HepG2 (cell line): Measurements from ENCODE around the gene WDR73. TPM values are rescaled to one million over a fixed set of nuclear protein-coding genes. Genes with fewer than 3 reads are reported as not detected.

Experiments used
- BORCS8-MEF2B ChIP-seq: sonication (generic); formaldehyde crosslinking; IDR thresholded peaks from 2 replicates; pipeline ENCODE4 v1.8.0; 2022; ENCODE audit warnings: mild to moderate bottlenecking, missing genetic modification reagents
- EED ChIP-seq: sonication (generic); formaldehyde crosslinking; IDR thresholded peaks from 2 replicates; pipeline ENCODE4 v1.5.0; 2020; ENCODE audit warnings: mild to moderate bottlenecking, missing genetic modification reagents
- FOXK1 ChIP-seq: sonication (generic); formaldehyde crosslinking; IDR thresholded peaks from 2 replicates; pipeline ENCODE4 v1.4.0; 2020; ENCODE audit warnings: low read depth, missing genetic modification reagents, borderline replicate concordance
- FOXO1 ChIP-seq: sonication (generic); formaldehyde crosslinking; IDR thresholded peaks from 2 replicates; pipeline ENCODE4 v1.4.0; 2020; ENCODE audit warnings: missing genetic modification reagents
- HNF4G ChIP-seq, 2 experiments: sonication (generic) in 1 of 2; formaldehyde crosslinking in 1 of 2; IDR thresholded peaks; 2 replicates each; pipeline versions ENCODE4 v1.4.0 to v1.6.1; 2011 to 2020; ENCODE audit warnings: borderline replicate concordance in 2 of 2, low read depth in 2 of 2, mild to moderate bottlenecking in 2 of 2, low read length in 1 of 2, missing genetic modification reagents in 1 of 2, moderate library complexity in 1 of 2
- MED1 ChIP-seq: sonication (generic); formaldehyde crosslinking; IDR thresholded peaks from 2 replicates; pipeline ENCODE4 v1.4.0; 2020; ENCODE audit warnings: missing genetic modification reagents
- NCOA2 ChIP-seq: sonication (generic); formaldehyde crosslinking; IDR thresholded peaks from 2 replicates; pipeline ENCODE4 v1.8.0; 2022; ENCODE audit warnings: inconsistent platforms
- POLR2A ChIP-seq, 2 experiments: IDR thresholded peaks; 2 replicates each; pipeline ENCODE4 v1.6.1; 2011; ENCODE audit warnings: low read depth in 2 of 2, low read length in 2 of 2, mild to moderate bottlenecking in 1 of 2, moderate library complexity in 1 of 2; ENCODE audit not compliant: insufficient read depth in 1 of 2
- ZNF205 ChIP-seq: IDR thresholded peaks from 2 replicates; pipeline ENCODE4 v1.6.1; 2018; ENCODE audit warnings: missing biosample characterization, missing genetic modification reagents
- polyA plus RNA-seq, 8 experiments: library from polyadenylated mRNA; depleted of rRNA in 3 of 8; stranded (reverse) in 7 of 8; unstranded in 1 of 8; fragments of >200 nt; fragmentation: Illumina TruSeq in 4 of 8; extraction: Trizol in 4 of 8; gene quantifications; 2 replicates each; pipeline versions ENCODE4 v1.2.1 to v1.2.3, GENCODE V29; 2011 to 2016; ENCODE audit warnings: low read depth in 4 of 8, missing spikeins in 1 of 8, mixed read lengths in 1 of 8; ENCODE audit not compliant: insufficient read depth in 1 of 8
- total RNA-seq, 5 experiments: library from RNA; depleted of rRNA; stranded (reverse); fragments of >200 nt; fragmentation: Illumina TruSeq; extraction: Trizol; gene quantifications; 2 replicates each; pipeline ENCODE4 v1.2.3, GENCODE V29; 2016; ENCODE audit warnings: low read depth in 1 of 5
- TF ChIP-seq, protein P1 (sequence below): sonication (generic); formaldehyde crosslinking; IDR thresholded peaks from 2 replicates; pipeline ENCODE4 v1.4.0; 2020; ENCODE audit warnings: missing genetic modification reagents, borderline replicate concordance
- TF ChIP-seq, protein P2 (sequence below): sonication (generic); formaldehyde crosslinking; IDR thresholded peaks from 2 replicates; pipeline ENCODE4 v1.8.0; 2022; ENCODE audit warnings: mild to moderate bottlenecking, missing genetic modification reagents, borderline replicate concordance
- TF ChIP-seq, protein P3 (sequence below): sonication (generic); formaldehyde crosslinking; IDR thresholded peaks from 2 replicates; pipeline ENCODE4 v1.5.0; 2020; ENCODE audit warnings: mild to moderate bottlenecking, missing genetic modification reagents
- TF ChIP-seq, protein P4 (sequence below): sonication (generic); formaldehyde crosslinking; IDR thresholded peaks from 2 replicates; pipeline ENCODE4 v1.4.0; 2020; ENCODE audit warnings: mild to moderate bottlenecking, missing genetic modification reagents
- TF ChIP-seq, protein P5 (sequence below): sonication (generic); formaldehyde crosslinking; IDR thresholded peaks from 2 replicates; pipeline ENCODE4 v1.5.1; 2020; ENCODE audit warnings: mild to moderate bottlenecking, missing genetic modification reagents, moderate library complexity

WDR73 gene
- total and polyA plus RNA-seq, 2 of the 13 experiments (the other 11 are each of a cell fraction or from before 2014, with no cell fraction given), result 20.0 to 35.5 TPM

DNA sequence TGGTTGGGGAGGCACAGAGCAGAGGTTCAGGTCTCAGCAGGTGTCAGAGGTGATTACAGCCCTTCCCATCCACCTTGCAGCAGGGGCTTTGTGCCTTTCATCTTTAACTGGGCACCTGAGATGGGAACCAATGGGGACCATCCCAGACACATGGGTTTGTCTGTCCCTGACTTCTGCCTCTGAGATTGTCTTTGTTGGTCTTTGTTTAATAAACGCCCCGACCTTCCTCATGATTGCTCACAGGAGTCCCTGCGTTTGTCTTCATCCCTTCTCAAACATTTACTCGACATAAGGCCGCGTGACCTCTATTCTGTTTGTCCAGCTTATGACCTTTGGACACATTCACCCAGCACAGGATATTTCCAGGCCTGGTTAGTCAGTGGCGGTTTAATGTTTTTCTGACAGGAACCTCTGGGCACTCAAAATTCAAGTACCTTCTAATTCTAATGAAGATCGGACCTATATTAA lies 47.4 kb downstream of the WDR73 start (continued):
- TF ChIP-seq FOXK1 (CRISPR knock-in tag), result peak; percentile 56; the same call in 1 of the 2 replicates
- TF ChIP-seq NCOA2, result peak; percentile 91
- TF ChIP-seq FOXO1 (CRISPR knock-in tag), result peak; percentile 76
- TF ChIP-seq, protein P1, sequence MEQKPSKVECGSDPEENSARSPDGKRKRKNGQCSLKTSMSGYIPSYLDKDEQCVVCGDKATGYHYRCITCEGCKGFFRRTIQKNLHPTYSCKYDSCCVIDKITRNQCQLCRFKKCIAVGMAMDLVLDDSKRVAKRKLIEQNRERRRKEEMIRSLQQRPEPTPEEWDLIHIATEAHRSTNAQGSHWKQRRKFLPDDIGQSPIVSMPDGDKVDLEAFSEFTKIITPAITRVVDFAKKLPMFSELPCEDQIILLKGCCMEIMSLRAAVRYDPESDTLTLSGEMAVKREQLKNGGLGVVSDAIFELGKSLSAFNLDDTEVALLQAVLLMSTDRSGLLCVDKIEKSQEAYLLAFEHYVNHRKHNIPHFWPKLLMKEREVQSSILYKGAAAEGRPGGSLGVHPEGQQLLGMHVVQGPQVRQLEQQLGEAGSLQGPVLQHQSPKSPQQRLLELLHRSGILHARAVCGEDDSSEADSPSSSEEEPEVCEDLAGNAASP (CRISPR knock-in tag), result peak; percentile 78; the same call in 1 of the 2 replicates
- TF ChIP-seq POLR2A (IDR thresholded peaks at IDR 0.05; ENCODE audit: insufficient read depth in 1 of 2, low read depth in 2 of 2, low read length in 2 of 2), result peak in 1 of 2 experiments; percentile 29; a peak in 1 of 4 replicates
- TF ChIP-seq MED1 (CRISPR knock-in tag), result peak; percentile 81
- TF ChIP-seq, protein P2, sequence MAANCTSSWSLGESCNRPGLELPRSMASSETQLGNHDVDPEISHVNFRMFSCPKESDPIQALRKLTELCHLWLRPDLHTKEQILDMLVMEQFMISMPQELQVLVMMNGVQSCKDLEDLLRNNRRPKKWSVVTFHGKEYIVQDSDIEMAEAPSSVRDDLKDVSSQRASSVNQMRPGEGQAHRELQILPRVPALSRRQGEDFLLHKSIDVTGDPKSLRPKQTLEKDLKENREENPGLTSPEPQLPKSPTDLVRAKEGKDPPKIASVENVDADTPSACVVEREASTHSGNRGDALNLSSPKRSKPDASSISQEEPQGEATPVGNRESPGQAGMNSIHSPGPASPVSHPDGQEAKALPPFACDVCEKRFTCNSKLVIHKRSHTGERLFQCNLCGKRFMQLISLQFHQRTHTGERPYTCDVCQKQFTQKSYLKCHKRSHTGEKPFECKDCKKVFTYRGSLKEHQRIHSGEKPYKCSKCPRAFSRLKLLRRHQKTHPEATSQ (CRISPR knock-in tag), result peak; percentile 78; the same call in 1 of the 2 replicates
- peak; percentile 54; the same call in 1 of the 2 replicates for TF ChIP-seq BORCS8-MEF2B (CRISPR knock-in tag)
- peak; percentile 96 for TF ChIP-seq HNF4G (IDR thresholded peaks at IDR 0.05; ENCODE audit: borderline replicate concordance, low read depth, low read length)
- TF ChIP-seq HNF4G (CRISPR knock-in tag; IDR thresholded peaks at IDR 0.05; ENCODE audit: borderline replicate concordance, low read depth), result peak; percentile 93
- TF ChIP-seq, protein P3, sequence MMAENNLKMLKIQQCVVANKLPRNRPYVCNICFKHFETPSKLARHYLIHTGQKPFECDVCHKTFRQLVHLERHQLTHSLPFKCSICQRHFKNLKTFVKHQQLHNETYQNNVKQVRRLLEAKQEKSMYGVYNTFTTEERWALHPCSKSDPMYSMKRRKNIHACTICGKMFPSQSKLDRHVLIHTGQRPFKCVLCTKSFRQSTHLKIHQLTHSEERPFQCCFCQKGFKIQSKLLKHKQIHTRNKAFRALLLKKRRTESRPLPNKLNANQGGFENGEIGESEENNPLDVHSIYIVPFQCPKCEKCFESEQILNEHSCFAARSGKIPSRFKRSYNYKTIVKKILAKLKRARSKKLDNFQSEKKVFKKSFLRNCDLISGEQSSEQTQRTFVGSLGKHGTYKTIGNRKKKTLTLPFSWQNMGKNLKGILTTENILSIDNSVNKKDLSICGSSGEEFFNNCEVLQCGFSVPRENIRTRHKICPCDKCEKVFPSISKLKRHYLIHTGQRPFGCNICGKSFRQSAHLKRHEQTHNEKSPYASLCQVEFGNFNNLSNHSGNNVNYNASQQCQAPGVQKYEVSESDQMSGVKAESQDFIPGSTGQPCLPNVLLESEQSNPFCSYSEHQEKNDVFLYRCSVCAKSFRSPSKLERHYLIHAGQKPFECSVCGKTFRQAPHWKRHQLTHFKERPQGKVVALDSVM, result peak; percentile 89
- TF ChIP-seq, protein P4, sequence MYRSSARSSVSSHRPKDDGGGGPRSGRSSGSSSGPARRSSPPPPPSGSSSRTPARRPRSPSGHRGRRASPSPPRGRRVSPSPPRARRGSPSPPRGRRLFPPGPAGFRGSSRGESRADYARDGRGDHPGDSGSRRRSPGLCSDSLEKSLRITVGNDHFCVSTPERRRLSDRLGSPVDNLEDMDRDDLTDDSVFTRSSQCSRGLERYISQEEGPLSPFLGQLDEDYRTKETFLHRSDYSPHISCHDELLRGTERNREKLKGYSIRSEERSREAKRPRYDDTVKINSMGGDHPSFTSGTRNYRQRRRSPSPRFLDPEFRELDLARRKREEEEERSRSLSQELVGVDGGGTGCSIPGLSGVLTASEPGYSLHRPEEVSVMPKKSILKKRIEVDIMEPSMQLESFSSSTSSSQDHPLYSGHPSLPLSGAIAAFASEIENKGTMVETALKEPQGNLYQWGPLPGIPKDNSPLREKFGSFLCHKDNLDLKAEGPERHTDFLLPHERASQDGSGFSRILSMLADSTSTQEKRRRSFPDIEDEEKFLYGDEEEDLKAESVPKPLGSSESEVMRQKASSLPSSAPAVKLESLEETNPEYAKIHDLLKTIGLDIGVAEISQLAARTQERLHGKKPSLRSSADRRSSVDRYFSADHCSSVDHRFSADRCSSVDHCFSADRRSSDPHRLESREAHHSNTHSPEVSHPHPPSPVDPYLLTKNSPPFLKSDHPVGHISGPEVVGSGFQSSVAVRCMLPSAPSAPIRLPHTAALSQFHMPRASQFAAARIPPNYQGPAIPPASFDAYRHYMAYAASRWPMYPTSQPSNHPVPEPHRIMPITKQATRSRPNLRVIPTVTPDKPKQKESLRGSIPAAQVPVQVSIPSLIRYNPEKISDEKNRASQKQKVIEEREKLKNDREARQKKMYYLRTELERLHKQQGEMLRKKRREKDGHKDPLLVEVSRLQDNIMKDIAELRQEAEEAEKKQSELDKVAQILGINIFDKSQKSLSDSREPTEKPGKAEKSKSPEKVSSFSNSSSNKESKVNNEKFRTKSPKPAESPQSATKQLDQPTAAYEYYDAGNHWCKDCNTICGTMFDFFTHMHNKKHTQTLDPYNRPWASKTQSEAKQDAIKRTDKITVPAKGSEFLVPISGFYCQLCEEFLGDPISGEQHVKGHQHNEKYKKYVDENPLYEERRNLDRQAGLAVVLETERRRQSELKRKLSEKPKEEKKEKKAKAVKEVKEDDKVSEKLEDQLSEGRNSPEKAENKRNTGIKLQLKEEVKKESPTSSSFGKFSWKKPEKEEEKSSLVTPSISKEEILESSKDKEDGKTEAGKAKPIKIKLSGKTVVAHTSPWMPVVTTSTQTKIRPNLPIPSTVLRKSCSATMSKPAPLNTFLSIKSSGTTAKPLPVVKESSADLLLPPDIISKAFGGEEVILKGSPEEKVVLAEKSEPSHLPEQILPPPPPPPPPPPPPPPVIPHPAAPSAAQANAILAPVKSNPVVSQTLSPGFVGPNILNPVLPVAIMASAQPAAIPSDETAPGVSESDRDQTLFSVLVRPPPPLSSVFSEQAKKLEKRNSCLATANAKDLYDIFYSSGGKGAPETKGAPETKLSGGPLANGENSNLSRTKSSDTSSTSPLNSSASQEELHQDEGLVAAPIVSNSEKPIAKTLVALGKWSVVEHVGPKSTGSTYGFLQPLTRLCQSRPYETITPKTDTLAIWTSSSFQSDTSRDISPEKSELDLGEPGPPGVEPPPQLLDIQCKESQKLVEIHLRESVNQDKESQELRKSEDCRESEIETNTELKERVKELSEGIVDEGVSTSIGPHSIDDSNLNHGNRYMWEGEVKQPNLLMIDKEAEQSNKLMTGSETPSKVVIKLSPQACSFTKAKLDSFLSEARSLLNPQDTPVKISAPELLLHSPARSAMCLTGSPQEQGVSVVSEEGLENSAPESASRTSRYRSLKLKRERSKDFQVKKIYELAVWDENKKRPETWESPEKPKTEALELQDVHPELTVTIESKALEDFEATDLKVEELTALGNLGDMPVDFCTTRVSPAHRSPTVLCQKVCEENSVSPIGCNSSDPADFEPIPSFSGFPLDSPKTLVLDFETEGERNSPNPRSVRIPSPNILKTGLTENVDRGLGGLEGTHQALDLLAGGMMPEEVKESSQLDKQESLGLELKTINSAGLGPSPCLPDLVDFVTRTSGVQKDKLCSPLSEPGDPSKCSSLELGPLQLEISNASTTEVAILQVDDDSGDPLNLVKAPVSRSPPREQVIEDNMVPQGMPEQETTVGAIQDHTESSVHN, result no peak
- TF ChIP-seq, protein P5, sequence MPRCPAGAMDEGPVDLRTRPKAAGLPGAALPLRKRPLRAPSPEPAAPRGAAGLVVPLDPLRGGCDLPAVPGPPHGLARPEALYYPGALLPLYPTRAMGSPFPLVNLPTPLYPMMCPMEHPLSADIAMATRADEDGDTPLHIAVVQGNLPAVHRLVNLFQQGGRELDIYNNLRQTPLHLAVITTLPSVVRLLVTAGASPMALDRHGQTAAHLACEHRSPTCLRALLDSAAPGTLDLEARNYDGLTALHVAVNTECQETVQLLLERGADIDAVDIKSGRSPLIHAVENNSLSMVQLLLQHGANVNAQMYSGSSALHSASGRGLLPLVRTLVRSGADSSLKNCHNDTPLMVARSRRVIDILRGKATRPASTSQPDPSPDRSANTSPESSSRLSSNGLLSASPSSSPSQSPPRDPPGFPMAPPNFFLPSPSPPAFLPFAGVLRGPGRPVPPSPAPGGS, result 0 out of 2 replicates have a peak, but pooled peaks have one; percentile 32
- no peak for TF ChIP-seq EED
- peak; percentile 60; the same call in 1 of the 2 replicates for TF ChIP-seq ZNF205 (CRISPR knock-in tag)
